ENCODE data around the gene ESCO1. TPM values are rescaled to one million over a fixed set of nuclear protein-coding genes. Genes with fewer than 3 reads are reported as not detected.

Gene ESCO1
- total and polyA plus RNA-seq, 2 of the 13 experiments (the other 11 are each of a cell fraction or from before 2014, with no cell fraction given): 6.3 to 19.4 TPM

GRCh38 chr18:21598726-21599584 is 1.5 kb downstream of the ESCO1 start (continued):
- TF ChIP-seq ZNF160 (CRISPR knock-in tag; IDR thresholded peaks at IDR 0.05) (no peak), ZNF17 (CRISPR knock-in tag; IDR thresholded peaks at IDR 0.05) (no peak), CENPBD1 (CRISPR knock-in tag; IDR thresholded peaks at IDR 0.05; ENCODE audit: borderline replicate concordance, low read depth) (no peak), RBAK (CRISPR knock-in tag; IDR thresholded peaks at IDR 0.05) (no peak), ZHX1 (CRISPR knock-in tag; IDR thresholded peaks at IDR 0.05; ENCODE audit: low read depth) (no peak), ZNF772 (CRISPR knock-in tag; IDR thresholded peaks at IDR 0.05) (no peak), ARNT2 (CRISPR knock-in tag; IDR thresholded peaks at IDR 0.05; ENCODE audit: low read depth) (no peak), DMTF1 (CRISPR knock-in tag; IDR thresholded peaks at IDR 0.05) (no peak), ZEB1 (IDR thresholded peaks at IDR 0.05; ENCODE audit: insufficient replicate concordance, low read depth) (no peak), ZFP1 (CRISPR knock-in tag; IDR thresholded peaks at IDR 0.05) (no peak), ZNF770 (CRISPR knock-in tag; IDR thresholded peaks at IDR 0.05) (peak; percentile 90), CHD2 (IDR thresholded peaks at IDR 0.05; ENCODE audit: low read depth, low read length) (no peak), FOXO1 (CRISPR knock-in tag; IDR thresholded peaks at IDR 0.05) (no peak), ZBTB44 (CRISPR knock-in tag; IDR thresholded peaks at IDR 0.05) (no peak)
